Hematopoietic multipotent progenitor cell treated with erythropoietin and hydrocortisone succinate and interleukin-3 and kit ligand, for 4 days (in vitro differentiated cells): ENCODE results near the gene USF2.

Experiments
- DNase-seq: peaks from one replicate; pipeline ENCODE4 v3.0.0-alpha.2; 2015

USF2 gene

GRCh38 chr19:35246466-35247092, 22.2 kb upstream of the USF2 start:
- DNase-seq, result no peak

- DNase-seq, result no peak
Measured at GRCh38 chr19:35247526-35248309, 21.0 kb upstream of the USF2 start.

DNA sequence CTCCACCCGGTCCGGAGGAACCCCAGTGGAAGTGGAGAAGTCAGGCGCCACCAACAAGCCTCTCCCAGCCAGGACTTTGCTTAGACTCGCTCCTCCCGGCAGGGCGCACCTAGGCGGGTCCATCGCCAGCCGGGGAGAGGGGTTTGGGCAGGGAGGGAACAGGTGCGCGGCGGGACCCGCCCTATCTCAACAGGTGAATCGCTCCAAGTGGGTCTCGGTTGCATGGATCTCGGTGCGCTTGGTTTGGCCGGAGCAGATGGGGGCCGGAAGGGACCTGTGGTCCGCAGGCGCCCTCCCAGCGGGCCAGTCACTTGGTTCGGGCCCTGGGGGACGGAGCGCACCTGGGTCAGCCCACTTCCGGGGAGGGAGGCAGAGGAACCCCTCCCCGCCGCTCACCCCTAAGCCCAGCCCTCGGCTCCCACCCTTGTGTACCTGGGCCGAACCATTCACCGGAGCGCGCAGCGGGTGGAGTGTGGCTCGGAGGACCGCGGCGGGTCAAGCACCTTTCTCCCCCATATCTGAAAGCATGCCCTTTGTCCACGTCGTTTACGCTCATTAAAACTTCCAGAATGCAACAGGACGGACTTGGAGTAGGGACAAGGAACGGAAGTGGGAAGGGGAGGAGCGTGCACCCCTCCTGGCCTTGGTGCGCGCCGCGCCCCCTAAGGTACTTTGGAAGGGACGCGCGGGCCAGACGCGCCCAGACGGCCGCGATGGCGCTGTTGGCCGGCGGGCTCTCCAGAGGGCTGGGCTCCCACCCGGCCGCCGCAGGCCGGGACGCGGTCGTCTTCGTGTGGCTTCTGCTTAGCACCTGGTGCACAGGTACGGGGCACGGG, 20.2 kb upstream of the USF2 start, which contains the start of gene LSR:
TSS of gene LSR (plus strand) at position 693 of the 836 bp plus-strand sequence. CDS start at position 714, 21 bp downstream.
- DNase-seq, result no peak

DNA sequence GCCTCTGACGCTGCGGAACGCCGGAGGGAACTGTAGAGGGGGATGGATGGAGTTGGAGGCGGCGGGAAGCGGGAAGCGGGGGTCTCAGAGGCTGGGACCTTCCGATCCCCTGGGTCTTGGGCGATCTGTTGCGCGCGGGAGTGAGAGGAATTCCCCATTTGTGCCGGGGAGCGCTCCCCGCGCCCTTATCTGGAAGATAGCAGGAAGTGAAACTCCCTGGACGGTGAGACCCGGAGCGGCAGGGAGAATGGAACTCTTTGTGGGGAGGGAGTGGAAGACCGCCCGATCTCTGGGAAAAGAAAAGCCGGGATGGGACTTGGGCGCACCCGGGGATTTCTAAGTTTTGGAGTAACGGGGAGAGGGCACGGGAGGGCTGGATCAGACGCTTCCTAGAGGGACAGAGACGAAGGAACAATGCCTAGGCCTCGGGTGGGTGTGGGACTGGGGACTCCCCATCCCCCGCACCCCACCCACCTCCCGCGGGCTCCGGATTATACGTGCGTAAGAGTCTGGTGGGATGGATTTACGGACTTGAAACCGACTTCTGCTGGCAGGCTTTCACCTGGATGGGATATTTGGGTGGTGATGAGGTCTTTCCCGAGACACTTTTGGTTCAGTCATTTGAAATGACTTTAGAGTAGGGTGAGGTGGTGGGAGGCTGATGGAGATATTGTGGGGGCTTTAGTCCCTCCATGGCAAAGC, 19.5 kb upstream of the USF2 start:
- no peak for DNase-seq

- no peak for DNase-seq
Measured at GRCh38 chr19:35249848-35250711, 18.7 kb upstream of the USF2 start.

DNA sequence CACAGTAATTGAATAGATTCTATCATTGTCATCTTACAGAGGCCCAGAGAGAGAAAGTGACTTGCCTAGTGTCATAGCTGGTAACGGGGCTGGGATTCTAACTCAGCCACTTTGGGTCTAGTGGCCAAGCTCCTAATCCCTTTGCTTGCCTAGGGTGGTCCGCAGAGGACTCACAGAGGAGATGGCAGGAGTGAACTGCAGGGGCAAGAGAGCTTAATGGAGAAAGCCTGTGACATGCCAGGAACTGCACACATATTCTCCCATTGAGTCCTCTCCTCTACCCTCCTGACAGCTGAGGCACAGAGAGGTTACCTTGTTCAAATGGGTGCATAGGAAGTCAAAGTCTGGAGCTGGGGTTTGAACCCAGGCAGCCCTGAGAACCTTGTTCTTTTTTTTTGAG, 17.3 kb upstream of the USF2 start:
- no peak for DNase-seq

- no peak for DNase-seq
Measured at GRCh38 chr19:35253316-35254286, 15.2 kb upstream of the USF2 start.

DNA sequence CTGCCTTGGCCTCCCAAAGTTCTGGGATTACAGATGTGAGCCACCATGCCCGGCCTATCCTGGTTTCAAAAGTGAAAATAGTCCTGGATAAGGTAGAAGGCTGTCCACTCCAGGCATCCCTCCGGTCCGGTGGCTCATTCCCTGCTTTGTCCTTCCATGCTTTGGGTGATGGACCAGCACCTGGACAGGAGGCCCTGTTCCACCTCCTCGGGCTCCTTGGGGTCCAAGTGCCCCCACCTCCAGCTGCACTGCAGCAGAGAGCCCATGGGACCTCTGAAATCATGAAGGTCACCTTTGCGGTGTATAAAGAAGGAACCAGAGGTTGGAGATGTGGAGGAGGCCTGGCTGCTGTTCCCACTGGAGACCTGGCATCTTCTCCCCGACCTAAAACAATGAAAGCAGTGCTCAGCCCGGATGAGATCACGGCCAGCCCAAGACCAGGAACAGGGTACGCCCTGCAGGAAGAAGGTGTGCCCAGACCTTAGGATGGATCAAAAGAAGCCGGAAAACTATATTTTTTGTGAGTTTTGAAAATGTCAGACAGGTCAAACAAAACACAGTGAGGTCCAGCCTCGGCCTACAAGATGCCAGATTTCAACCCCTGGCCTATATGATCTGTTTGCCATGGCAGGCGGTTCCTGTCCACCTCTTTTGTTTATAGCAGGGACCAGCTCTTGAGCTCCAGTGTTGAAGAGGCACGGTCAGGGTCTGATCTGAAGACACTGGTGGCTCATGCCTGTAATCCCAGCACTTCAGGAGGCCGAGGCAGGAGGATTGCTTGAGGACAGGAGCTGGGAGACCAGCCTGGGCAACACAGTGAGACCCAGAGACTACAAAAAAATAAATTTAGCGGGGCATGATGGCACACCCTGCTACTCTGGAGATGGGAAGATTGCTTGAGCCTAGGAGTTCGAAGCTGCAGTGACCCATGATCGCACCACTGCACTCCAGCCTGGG, 14.1 kb upstream of the USF2 start:
- DNase-seq, result no peak

DNA sequence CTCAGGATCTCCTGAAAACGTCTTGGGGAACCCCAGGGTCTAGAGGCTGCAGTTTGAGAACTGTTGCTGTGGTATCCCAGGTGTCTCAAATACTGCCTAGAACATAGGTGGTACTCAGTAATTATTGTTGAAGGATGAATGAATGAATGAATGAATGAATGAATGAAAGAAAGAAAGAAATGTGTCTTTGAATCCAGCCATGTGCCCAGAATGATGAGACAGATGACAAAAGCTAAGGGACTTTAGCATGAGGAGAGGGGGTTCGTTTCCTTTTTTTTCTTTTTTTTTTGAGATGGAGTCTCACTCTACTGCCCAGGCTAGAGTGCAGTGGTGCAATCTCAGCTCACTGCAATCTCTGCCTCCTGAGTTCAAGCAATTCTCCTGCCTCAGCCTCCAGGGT, 12.2 kb upstream of the USF2 start:
- DNase-seq, result no peak

DNA sequence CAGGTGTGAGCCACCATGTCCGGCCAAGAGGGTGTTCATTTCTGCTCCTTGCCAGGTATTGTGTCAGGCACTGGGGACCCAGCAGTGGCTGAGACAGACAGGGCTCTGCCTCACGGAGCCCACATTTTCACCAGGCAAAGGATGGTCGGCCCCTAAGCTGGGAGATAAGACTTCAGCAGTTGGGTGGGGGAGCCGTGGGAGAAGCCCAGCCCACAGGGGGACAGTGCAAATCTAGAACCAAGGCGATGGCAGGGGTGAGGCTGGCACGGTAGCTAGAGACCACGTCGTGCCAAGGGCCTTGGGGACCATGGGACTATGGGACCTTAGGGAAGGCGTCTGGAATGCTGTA, 11.7 kb upstream of the USF2 start:
- DNase-seq, result no peak

DNA sequence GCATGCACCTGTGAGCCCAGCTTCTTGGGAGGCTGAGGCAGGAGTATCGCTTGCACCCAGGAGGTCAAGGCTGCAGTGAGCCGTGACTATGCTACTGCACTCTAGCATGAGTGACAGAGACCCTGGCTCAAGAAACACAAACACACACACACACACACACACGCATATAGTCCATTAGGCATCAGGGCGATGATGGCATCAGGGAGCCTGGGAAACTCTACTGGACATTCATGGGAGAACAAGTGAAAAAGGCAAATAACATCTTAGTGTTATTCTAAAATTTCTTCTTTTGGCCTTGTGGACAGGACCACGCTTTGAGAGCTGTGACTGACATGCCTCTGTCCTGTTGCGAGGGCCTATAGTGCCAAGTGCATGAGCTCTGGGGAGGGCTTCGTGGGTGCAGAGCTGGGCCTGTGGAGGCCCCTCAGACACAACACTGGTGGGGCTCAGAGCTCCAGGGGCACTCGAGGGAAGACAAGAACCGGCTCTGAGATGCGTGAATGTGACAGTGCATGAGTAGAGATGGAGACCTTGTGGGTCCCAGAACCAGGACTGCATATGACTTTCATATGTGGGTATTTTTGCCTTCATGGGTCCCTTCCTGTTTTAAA, 8.0 kb upstream of the USF2 start:
- DNase-seq, result no peak

DNA sequence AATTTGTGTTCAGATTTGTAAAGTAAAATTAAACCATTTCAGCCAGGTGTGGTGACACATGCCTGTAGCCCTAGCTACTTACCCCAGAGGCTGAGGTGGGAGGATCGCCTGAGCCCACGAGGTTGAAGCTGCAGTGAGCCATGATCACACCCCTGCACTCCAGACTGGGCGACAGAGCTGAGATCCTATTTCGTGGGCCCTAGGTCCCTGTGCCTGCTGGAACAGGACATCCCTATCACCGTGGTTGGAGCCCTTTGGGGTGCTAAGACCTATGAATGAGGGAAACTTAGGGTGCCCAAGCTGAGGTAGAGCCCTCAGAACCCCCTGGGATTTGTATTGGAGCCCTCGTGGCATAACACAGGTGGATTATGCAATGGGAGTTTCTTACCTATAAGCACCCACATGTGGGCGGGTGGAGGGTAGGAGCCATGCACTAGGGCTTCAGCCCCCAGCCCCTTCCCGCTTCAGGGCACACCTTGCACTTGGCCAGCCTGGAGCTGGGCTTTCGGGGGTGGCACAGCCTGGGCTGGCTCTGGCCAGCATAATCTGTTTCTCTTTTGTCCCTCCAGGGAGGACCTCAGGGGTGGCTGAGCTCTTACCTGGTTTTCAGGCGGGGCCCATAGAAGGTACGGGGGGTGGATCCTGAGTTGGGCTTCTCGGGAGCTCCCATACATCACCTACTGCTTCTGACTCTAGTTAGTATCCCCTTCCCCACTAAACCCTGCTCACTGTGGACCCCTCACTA, 7.2 kb upstream of the USF2 start:
- no peak for DNase-seq

GRCh38 chr19:35262101-35262761, 6.5 kb upstream of the USF2 start:
- no peak for DNase-seq

- DNase-seq, result no peak
Measured at GRCh38 chr19:35264268-35265125, 4.3 kb upstream of the USF2 start.

GRCh38 chr19:35265126-35265899, 3.4 kb upstream of the USF2 start:
- DNase-seq, result no peak

DNA sequence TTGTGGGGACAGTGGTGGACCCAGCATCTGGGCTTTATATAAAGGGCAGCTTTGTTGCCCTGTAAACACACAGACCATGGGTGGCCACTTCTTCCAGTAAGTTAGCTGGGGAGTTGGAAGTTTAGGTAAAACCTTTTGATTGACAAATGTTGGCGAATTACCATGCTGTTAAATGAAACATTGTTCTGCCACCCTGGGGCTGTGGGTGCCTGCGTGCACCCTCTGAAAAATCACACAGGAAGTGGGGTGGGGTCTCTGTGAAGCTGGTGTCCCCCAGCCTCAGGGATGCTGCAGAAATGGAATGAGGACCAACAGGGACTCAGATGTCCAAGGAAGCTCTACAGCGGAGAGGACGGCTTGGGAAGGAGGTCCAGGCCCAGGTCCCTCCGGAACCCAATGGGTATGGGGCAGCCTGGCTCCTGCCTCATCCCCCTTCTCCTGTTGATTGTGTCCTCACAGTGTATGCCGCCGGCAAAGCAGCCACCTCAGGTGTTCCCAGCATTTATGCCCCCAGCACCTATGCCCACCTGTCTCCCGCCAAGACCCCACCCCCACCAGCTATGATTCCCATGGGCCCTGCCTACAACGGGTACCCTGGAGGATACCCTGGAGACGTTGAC, 2.8 kb upstream of the USF2 start:
- DNase-seq, result no peak
